NCI-H2171 treated with DMSO at 0.1 percent for 48 hours (cell line): ENCODE data around the gene BRF1.
A peak's percentile ranks its signal among the peaks of the same experiment; 100 is the strongest.
"Not testable (repeated sequence)": the region's sequence is repeated elsewhere in the genome, so short reads cannot be mapped to it uniquely, and the experiment has no call there.

Source experiments
- DNase-seq: peaks from one replicate; lab custom pipeline; 2025; lab: John Stamatoyannopoulos, UW

BRF1 gene

GRCh38 chr14:105315941-105316576 is 15.3 kb upstream of the BRF1 start:
- no peak for DNase-seq

- DNase-seq, result peak; percentile 31
Measured at GRCh38 chr14:105315211-105315721, 14.5 kb upstream of the BRF1 start.

- peak; percentile 77 for DNase-seq
Measured at GRCh38 chr14:105314287-105315200, 13.7 kb upstream of the BRF1 start, which contains the start of gene PACS2. Gene PACS2, plus strand, starts transcription at chr14:105314748. Its CDS starts 171 bp downstream, at chr14:105314919.

- DNase-seq, result peak; percentile 49
Measured at GRCh38 chr14:105313381-105314286, 12.8 kb upstream of the BRF1 start.

- no peak for DNase-seq
Measured at GRCh38 chr14:105312973-105313372, 12.2 kb upstream of the BRF1 start.

- no peak for DNase-seq
Measured at GRCh38 chr14:105311838-105312237, 11.0 kb upstream of the BRF1 start.

GRCh38 chr14:105309371-105309770 is 8.6 kb upstream of the BRF1 start:
- no peak for DNase-seq

- no peak for DNase-seq
Measured at GRCh38 chr14:105307052-105307727, 6.4 kb upstream of the BRF1 start.

- DNase-seq, result no peak
Measured at GRCh38 chr14:105305791-105306190, 5.0 kb upstream of the BRF1 start.

- no peak for DNase-seq
Measured at GRCh38 chr14:105305345-105305744, 4.5 kb upstream of the BRF1 start.

- no peak for DNase-seq
Measured at GRCh38 chr14:105304565-105304964, 3.8 kb upstream of the BRF1 start.

- no peak for DNase-seq
Measured at GRCh38 chr14:105303949-105304348, 3.1 kb upstream of the BRF1 start.

- not testable (repeated sequence) for DNase-seq
Measured at GRCh38 chr14:105301915-105302249, 1.1 kb upstream of the BRF1 start.

GRCh38 chr14:105301103-105301914 is 508 bp upstream of the BRF1 start:
- DNase-seq, result peak; percentile 93

- peak; percentile 31 for DNase-seq
Measured at GRCh38 chr14:105299654-105300541, 903 bp downstream of the BRF1 start.

- not testable (repeated sequence) for DNase-seq
Measured at GRCh38 chr14:105297311-105297710, 3.5 kb downstream of the BRF1 start.

- DNase-seq, result peak; percentile 87
Measured at GRCh38 chr14:105294142-105294597, 6.6 kb downstream of the BRF1 start.

GRCh38 chr14:105292826-105293711 is 7.7 kb downstream of the BRF1 start:
- no peak for DNase-seq
